Activated naive CD4-positive, alpha-beta T cell treated with anti-CD3 and anti-CD28 coated beads, Interleukin-2, amount 50 U/mL, for 24 hours (primary cell): ENCODE measurements around the gene PLA2G10.
"Not testable (repeated sequence)": the region's sequence is repeated elsewhere in the genome, so short reads cannot be mapped to it uniquely, and the experiment has no call there.

ENCODE experiments used
- H3K27ac Mint-ChIP-seq: one replicate; pipeline ENCODE4 v1.8.0; 2021; ENCODE audit warnings: mild to moderate bottlenecking, mixed read lengths
- H3K27me3 Mint-ChIP-seq: one replicate; pipeline ENCODE4 v1.8.0; 2021; ENCODE audit warnings: mixed read lengths
- H3K36me3 Mint-ChIP-seq: one replicate; pipeline ENCODE4 v1.8.0; 2021; ENCODE audit warnings: mixed read lengths
- H3K4me1 Mint-ChIP-seq: one replicate; pipeline ENCODE4 v1.8.0; 2021; ENCODE audit warnings: mixed read lengths
- H3K4me3 Mint-ChIP-seq: one replicate; pipeline ENCODE4 v1.8.0; 2021; ENCODE audit warnings: mild to moderate bottlenecking, mixed read lengths
- H3K9me3 Mint-ChIP-seq: one replicate; pipeline ENCODE4 v1.8.0; 2021; ENCODE audit warnings: mixed read lengths

PLA2G10 gene

DNA sequence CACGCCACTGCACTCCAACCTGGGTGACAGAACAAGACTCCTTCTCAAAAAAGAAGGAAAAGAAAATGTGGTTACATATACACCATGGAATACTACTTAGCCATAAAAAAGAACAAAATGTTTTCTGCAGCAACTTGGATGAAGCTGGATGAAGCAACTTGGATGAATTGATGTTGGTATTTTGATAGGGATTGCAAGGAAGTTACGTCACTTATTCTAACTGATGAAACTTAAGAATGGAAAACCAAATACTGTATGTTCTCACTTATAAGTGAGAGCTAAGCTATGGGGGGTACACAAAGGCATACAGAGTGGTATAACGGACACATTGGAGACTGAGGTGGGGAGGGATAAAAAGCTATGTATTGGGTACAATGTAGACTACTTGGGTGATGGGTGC lies 17.5 kb downstream of the PLA2G10 start:
- H3K36me3 Mint-ChIP-seq = no peaks in the 10 kb centered on the region
- H3K4me1 Mint-ChIP-seq = peaks cover 13% of the 10 kb centered on the region
- no peak overlapping the region for H3K4me3 Mint-ChIP-seq
- H3K27ac Mint-ChIP-seq = no peak overlapping the region
- H3K27me3 Mint-ChIP-seq = no peaks in the 10 kb centered on the region
- H3K9me3 Mint-ChIP-seq = no peaks in the 10 kb centered on the region

DNA sequence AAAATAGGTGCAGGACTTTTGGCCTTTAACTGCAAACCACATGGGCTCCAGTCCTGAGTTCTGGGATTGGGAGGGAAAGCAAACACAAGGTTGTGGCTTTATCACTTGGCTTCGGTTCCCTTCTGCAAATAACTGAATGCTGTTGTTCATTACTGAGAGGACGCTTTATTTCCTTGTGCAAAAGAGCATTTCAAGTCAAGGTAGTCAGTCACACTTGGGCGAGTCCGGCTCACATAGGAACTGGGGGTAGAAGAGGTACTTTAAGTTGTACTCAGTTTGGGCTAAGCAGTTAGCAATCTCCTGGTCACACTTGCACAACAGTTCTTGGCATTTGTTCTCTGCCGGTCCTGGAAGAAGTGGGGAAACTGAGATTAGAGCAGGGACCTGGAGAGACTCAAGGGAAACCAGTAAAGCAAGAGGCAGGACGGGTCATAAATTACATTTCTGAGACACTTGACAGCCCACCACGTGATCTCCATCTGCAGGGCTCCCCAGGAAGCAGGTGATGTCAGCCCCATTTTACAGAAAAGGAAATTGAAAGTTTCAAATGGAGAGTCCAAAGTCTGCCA lies 21.6 kb downstream of the PLA2G10 start:
- Mint-ChIP-seq H3K4me3 (no peak overlapping the region), H3K27ac (no peak overlapping the region)

DNA sequence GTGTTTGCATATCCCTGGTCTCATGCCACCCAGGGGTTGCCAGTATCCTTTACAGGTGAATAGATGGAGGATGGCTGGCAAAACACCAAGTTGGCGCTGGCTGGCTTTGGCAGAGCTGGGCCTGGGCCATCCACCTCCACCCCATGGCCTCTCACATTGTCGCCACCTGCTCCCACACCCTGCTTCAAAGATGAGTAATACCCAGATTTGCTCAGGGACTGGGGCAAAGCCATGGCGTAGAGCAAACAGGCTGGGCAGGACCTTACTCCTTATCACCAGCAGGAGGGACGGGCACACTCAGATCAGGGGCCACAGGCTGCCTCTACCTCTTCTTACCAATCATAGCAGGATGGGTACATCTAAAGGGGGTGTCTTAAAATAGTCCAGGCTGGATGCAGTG lies 24.3 kb downstream of the PLA2G10 start:
- H3K27ac Mint-ChIP-seq = no peak overlapping the region
- H3K4me3 Mint-ChIP-seq = no peak overlapping the region
- H3K27me3 Mint-ChIP-seq = no peaks in the 10 kb centered on the region
- peaks cover 13% of the 10 kb centered on the region for H3K4me1 Mint-ChIP-seq
- H3K9me3 Mint-ChIP-seq = no peaks in the 10 kb centered on the region
- H3K36me3 Mint-ChIP-seq = peaks cover 7% of the 10 kb centered on the region

More for the DNA sequence above, 21.6 kb downstream of the PLA2G10 start:
- Mint-ChIP-seq H3K36me3 (no peaks in the 10 kb centered on the region), H3K27me3 (no peaks in the 10 kb centered on the region), H3K4me1 (peaks cover 13% of the 10 kb centered on the region), H3K9me3 (no peaks in the 10 kb centered on the region)

DNA sequence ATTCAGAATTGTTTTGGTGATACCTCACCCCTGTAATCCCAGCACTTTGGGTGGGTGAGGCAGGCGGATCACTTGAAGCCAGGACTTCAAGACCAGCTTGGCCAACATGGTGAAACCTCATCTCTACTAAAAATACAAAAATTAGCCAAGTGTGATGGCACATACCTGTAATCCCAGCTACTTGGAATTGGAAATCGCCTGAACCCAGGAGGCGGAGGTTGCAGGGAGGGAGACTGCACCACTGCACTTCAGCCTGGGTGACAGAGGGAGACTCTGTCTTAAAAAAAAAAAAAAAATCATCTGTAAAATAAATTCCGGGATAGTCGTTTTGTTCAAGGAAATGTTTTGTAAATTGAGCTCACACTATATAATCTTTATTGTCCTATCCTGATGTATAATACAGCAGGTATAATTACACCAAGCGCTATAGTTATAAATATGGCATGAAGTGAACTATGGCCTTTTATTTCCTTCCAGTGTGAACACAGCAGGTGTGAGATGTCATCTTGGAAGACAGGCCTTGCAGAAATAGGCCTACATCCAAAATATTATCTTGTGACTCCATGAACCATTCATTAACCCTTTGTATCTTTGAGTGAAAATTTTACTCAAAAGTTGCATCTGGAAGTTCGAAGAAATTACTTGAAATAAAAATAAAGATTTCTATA lies 25.4 kb downstream of the PLA2G10 start:
- Mint-ChIP-seq H3K36me3 (peaks cover 9% of the 10 kb centered on the region), H3K27ac (no peak overlapping the region), H3K4me3 (no peak overlapping the region), H3K27me3 (no peaks in the 10 kb centered on the region), H3K4me1 (peaks cover 9% of the 10 kb centered on the region), H3K9me3 (no peaks in the 10 kb centered on the region)

DNA sequence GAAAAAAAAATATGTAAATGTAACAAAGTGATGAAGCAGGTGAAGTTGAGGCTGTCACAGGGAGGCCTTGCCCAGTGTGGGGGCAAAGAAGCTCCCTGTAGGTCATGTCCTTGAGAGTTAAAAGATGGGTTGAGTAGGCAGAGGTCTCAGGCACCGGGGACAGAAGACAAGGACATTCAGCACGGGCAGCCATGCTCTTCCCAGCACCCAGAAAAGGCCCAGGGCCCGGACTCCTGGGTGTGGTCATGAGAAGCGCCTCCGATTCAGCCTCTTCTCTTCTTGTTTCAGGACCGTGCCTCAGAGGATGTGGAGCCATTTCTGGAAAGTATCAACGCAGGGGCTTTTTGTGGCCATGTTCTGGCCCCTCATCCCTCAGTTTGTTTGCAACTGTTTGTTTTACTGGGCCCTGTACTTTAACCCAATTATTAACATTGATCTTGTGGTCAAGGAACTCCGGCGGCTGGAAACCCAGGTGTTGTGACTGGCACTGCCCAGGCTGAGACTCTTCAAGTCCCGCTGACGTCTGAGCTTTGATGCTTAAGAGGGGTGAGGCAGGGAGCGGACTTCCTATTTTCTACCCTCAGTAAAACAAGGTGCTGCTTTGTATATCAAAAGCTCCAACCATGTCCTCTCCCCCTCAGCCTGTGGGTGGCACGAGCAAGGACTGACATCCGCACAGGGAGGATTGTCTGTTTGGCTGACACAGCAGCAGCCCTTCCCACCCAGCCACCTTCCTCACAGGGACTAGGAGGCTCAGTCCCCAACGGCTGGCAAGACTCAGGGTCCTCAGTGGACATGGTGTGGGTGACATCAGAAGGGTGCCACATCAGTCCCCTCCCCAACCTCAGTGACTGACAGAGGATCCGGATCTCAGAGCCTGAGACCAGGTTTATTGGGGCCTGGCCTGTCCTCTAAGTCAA lies 26.5 kb downstream of the PLA2G10 start:
- no peak overlapping the region for H3K4me3 Mint-ChIP-seq
- H3K9me3 Mint-ChIP-seq = no peaks in the 10 kb centered on the region
- no peak overlapping the region for H3K27ac Mint-ChIP-seq
- no peaks in the 10 kb centered on the region for H3K27me3 Mint-ChIP-seq
- H3K36me3 Mint-ChIP-seq = peaks cover 11% of the 10 kb centered on the region
- peaks cover 4% of the 10 kb centered on the region for H3K4me1 Mint-ChIP-seq

DNA sequence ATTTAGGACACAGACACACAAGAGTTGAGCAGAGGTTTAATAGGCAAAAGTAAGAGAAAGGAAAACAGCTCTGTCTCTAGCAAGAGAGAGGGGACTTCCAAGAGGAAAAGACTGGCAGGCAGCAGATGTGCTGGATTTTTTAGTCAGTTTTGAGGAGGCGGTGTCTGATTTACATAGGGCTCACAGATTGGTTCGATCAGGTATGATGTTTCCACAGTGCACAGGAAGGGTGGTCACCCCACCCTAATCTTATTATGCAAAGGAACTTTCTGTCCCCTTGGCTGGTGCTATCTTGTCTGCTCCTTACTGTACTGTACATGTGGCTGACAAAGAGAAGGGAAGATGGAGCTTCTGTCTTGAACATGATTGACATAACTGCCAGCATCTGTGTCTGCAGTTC lies 36.0 kb downstream of the PLA2G10 start:
- Mint-ChIP-seq H3K27ac (no peak overlapping the region), H3K4me1 (peaks cover 6% of the 10 kb centered on the region), H3K36me3 (peaks cover 7% of the 10 kb centered on the region), H3K27me3 (no peaks in the 10 kb centered on the region), H3K9me3 (no peaks in the 10 kb centered on the region), H3K4me3 (no peak overlapping the region)

DNA sequence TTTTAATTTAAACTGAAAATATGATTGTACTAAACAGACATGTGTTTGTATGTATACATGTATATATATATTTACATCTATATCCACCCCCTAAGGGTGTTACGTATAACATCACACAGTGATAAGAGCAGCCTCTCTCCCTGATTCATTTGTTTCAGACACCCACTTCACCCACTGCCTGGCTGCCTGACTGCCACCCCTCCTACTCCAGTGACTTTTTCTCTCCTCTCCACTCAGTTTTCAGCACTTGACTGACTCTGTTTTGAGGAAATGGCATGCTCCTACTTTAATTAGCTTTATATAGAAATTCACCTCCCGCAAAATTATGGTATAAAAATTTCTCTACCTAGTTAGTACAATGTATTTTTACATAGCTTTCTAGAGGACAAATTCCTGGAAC lies 41.4 kb downstream of the PLA2G10 start:
- Mint-ChIP-seq H3K27me3 (no peaks in the 10 kb centered on the region), H3K27ac (peak overlapping the region; percentile 82), H3K4me1 (peaks cover 9% of the 10 kb centered on the region)

DNA sequence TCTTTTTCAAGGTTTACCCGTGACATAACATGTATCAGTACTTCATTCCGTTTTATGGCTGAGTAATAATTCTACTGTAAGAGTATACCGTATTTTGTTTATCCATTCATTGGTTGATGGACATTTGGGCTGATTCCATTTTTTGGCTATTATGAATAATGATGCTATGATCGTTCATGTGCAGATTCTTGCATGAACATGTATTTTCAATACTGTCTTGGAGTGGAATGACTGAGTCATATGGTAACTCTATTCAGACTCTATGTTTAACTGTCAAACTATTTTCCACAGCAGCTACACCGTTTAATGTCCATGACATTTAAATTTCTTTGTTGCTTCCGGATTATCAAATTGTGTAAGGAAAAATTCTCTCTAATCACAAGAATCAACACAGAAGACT lies 43.5 kb downstream of the PLA2G10 start:
- Mint-ChIP-seq H3K4me3 (no peak overlapping the region), H3K27me3 (no peaks in the 10 kb centered on the region), H3K36me3 (peaks cover 10% of the 10 kb centered on the region), H3K27ac (peak overlapping the region; percentile 76), H3K9me3 (no peaks in the 10 kb centered on the region), H3K4me1 (peaks cover 8% of the 10 kb centered on the region)

More for the DNA sequence above, 41.4 kb downstream of the PLA2G10 start:
- Mint-ChIP-seq H3K4me3 (no peak overlapping the region), H3K9me3 (no peaks in the 10 kb centered on the region), H3K36me3 (peaks cover 10% of the 10 kb centered on the region)

DNA sequence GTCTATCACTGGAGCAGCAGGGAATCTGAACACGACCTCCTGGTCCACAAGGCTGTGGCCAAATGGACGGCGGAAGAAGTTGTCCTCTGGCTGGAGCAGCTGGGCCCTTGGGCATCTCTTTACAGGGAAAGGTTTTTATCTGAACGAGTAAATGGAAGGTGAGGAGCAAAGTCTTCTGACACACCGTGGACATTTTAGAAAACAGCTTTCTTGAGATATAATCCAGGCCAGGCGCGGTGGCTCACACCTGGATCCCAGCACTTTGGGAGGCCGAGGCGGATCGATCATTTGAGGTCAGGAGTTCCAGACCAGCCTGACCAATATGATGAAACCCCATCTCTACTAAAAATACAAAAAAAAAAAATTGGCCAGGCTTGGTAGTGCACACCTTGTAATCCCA lies 44.3 kb downstream of the PLA2G10 start:
- no peak overlapping the region for H3K4me3 Mint-ChIP-seq
- H3K27ac Mint-ChIP-seq = peak overlapping the region; percentile 51
- H3K9me3 Mint-ChIP-seq = no peaks in the 10 kb centered on the region
- peaks cover 8% of the 10 kb centered on the region for H3K4me1 Mint-ChIP-seq
- no peaks in the 10 kb centered on the region for H3K27me3 Mint-ChIP-seq
- H3K36me3 Mint-ChIP-seq = peaks cover 11% of the 10 kb centered on the region

DNA sequence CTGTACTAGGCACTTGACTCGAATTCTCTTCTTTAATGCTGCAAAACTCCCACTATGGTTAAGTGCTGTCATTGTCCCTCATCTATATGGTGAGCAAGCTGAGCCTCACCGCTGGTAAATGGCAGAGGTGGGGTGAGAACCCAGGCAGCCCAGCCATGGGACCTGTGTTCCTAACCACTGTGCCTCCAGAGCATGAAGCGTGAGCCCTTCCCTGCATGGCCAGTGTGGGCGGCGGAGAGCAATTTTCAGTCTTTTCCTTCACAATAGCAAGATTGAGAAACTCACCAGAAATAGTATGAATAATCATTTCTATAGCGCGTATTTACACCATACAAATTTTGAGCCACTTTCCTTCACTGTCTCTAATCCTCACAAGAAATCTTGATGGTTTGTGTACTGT lies 52.2 kb downstream of the PLA2G10 start:
- Mint-ChIP-seq H3K4me1 (peaks cover 31% of the 10 kb centered on the region), H3K4me3 (no peak overlapping the region), H3K9me3 (no peaks in the 10 kb centered on the region), H3K27ac (no peak overlapping the region), H3K36me3 (peaks cover 2% of the 10 kb centered on the region), H3K27me3 (no peaks in the 10 kb centered on the region)

DNA sequence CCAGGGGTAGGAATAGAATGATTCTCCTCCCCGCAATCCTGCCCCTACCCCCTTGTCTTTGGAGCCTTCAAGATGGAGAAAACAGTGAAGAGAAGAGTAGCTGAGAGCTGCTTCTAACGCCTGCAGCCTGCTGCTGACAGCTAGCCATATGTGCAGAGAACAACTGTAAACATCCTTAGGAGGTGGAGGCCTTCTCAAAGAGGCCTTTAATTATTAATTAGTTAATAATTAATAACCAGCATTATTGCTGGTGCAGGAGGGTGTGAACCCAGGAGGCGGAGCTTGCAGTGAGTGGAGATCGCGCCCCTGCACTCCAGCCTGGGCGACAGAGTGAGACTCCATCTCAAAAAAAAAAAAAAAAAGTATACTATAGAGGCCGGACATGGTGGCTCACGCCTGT lies 52.9 kb downstream of the PLA2G10 start:
- Mint-ChIP-seq H3K4me1 (peaks cover 39% of the 10 kb centered on the region), H3K36me3 (peaks cover 2% of the 10 kb centered on the region), H3K4me3 (no peak overlapping the region), H3K27me3 (no peaks in the 10 kb centered on the region), H3K27ac (peak overlapping the region; percentile 55), H3K9me3 (no peaks in the 10 kb centered on the region)

DNA sequence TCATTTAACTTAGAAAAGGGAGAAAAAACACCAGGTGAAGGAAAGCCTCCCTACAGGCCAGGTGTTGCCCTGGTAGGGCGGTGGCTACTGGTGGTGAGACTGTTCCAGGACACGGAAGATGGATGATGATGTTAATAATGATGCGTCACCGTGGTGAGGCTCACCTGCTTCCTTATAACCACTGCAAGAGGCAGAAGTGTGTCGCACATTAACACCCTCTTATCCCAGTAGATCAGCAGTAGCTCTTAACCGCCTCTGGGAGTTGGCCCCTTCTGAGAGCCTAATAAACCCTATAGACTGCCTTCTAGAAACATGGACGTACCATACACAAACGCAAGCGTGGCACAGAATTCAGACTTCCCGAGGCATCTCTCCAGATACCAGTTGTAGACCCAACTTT lies 53.6 kb downstream of the PLA2G10 start:
- no peaks in the 10 kb centered on the region for H3K27me3 Mint-ChIP-seq
- H3K9me3 Mint-ChIP-seq = no peaks in the 10 kb centered on the region
- H3K4me1 Mint-ChIP-seq = peaks cover 43% of the 10 kb centered on the region
- no peak overlapping the region for H3K4me3 Mint-ChIP-seq
- peak overlapping the region; percentile 55 for H3K27ac Mint-ChIP-seq
- peaks cover 4% of the 10 kb centered on the region for H3K36me3 Mint-ChIP-seq

DNA sequence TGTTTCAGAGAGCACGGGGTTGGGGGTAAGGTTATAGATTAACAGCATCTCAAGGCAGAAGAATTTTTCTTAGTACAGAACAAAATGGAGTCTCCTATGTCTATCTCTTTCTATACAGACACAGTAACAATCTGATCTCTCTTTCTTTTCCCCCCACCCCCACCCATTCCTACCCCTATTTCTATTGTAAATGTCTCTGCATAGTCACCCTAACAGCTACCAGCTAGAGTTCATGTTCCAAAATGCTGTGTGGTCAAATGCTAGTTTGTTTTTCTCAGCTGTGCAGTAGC lies 57.2 kb downstream of the PLA2G10 start:
- H3K36me3 Mint-ChIP-seq, H3K4me3 Mint-ChIP-seq: not testable (repeated sequence)
- H3K4me1 Mint-ChIP-seq = peaks cover 60% of the 10 kb centered on the region

DNA sequence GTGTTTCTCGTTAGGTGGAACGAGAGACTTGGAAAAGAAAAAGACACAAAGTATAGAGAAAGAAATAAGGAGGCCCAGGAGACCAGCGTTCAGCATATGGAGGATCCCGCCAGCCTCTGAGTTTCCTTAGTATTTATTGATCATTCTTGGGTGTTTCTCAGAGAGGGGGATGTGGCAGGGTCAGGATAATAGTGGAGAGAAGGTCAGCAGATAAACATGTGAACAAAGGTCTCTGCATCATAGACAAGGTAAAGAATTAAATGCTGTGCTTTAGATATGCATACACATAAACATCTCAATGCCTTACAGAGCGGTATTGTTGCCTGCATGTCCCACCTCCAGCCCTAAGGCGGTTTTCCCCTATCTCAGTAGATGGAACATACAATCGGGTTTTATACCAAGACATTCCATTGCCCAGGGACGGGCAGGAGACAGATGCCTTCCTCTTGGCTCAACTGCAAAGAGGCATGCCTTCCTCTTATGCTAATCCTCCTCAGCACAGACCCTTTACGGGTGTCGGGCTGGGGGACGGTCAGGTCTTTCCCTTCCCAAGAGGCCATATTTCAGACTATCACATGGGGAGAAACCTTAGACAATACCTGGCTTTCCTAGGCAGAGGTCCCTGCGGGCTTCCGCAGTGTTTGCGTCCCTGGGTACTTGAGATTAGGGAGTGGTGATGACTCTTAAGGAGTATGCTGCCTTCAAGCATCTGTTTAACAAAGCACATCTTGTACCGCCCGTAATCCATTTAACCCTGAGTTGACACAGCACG lies 57.7 kb downstream of the PLA2G10 start:
- not testable (repeated sequence) for H3K27ac Mint-ChIP-seq, H3K27me3 Mint-ChIP-seq, H3K36me3 Mint-ChIP-seq, H3K9me3 Mint-ChIP-seq
- peak overlapping the region; percentile 47 for H3K4me3 Mint-ChIP-seq
- peaks cover 61% of the 10 kb centered on the region for H3K4me1 Mint-ChIP-seq

More for the DNA sequence above, 57.2 kb downstream of the PLA2G10 start:
- H3K27ac Mint-ChIP-seq, H3K9me3 Mint-ChIP-seq, H3K27me3 Mint-ChIP-seq: not testable (repeated sequence)

DNA sequence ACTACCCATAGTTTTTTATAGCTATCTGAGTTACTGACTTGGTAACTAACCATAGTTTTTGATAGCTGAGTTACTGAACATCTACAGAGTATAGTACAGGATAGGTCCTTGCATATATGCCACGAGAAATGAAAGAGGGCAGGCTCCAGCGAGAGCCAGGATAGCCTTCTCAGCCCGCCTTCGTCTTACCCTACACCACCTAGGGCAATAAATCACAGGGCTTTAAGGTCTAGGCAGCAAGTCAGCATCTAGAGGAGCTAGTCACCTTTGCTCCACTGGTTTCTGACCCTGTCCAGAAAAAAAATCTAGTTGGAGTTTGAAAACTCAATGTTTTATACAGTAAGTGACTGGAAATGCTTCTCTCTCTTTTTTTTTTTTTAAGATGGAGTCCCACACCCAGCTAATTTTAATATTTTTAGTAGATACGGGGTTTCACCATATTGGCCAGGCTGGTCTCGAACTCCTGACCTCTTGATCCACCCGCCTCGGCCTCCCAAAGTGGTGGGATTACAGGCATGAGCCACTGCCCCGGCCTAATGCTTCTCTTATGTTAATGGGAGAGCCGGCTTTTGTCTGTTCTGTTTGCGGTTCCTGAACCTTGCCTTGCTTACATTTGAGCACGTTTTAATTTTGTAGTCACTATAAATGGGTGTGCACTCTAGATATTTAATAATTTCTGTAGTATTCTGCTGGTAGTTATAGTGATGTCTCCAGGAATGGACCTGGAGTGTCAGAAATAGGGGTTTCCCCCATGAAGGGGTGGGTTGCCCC lies 58.5 kb downstream of the PLA2G10 start:
- peaks cover 5% of the 10 kb centered on the region for H3K36me3 Mint-ChIP-seq
- H3K9me3 Mint-ChIP-seq = no peaks in the 10 kb centered on the region
- H3K27me3 Mint-ChIP-seq = no peaks in the 10 kb centered on the region
- H3K4me1 Mint-ChIP-seq = peaks cover 57% of the 10 kb centered on the region
- H3K4me3 Mint-ChIP-seq = peak overlapping the region; percentile 47
- H3K27ac Mint-ChIP-seq = no peak overlapping the region
